ENCODE data around the gene CHD9. TPM values are rescaled to one million over a fixed set of nuclear protein-coding genes. Genes with fewer than 3 reads are reported as not detected.
A peak's percentile ranks its signal among the peaks of the same experiment; 100 is the strongest.
"Not testable (repeated sequence)": the region's sequence is repeated elsewhere in the genome, so short reads cannot be mapped to it uniquely, and the experiment has no call there.

The CHD9 gene
- polyA plus RNA-seq, 3 donors, result 15.8 to 26.1 (median 22.5) TPM

DNA sequence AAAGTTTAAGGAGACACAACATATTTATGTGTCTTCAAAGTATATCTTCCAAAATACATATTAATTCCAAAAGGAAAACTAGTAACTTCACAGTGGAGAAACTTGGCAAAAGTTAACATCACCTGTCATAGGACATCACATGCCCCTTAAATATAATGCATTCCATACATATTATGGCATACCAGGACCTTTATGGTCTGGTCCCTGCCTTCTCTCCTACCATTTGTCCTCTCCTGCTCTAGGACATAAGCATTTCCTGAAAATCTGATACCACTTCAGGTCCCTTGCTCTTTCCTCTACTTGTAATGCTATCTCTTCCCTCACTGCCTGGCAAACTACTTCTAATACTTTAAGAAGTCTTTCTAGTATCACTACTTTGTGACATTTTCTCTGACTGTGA is 211.4 kb downstream of the CHD9 start:
- no peak overlapping the region for H3K27ac ChIP-seq (ENCODE audit: low read depth in 1 of 2, low read length in 2 of 2)
- no peak for DNase-seq
- H3K27me3 Mint-ChIP-seq (ENCODE audit: low read depth in 3 of 3), result no peaks in the 10 kb centered on the region
- peaks cover 65 to 71% of the 10 kb centered on the region in 2 donors for H3K36me3 Mint-ChIP-seq
- H3K9me3 ChIP-seq (replicated peaks in 1 of 2; ENCODE audit: control insufficient read depth in 1 of 2, insufficient read depth in 1 of 2, low read length in 2 of 2), result no peaks in the 10 kb centered on the region
- no peaks in the 10 kb centered on the region for H3K79me2 ChIP-seq (ENCODE audit: insufficient read depth, low read length)
- peak overlapping the region in 1 of 7 donors; percentile 70 for H3K27ac Mint-ChIP-seq
- intact Hi-C loops (cut with micrococcal nuclease), result no loop called here
- H3K9me3 Mint-ChIP-seq, result no peaks in the 10 kb centered on the region
- H3K4me3 ChIP-seq (replicated peaks in 1 of 3; ENCODE audit: low read depth in 2 of 3, low read length in 3 of 3), result no peak overlapping the region
- no peak overlapping the region for H3K4me3 Mint-ChIP-seq
- no peak overlapping the region for H3K4me2 ChIP-seq (replicated peaks; ENCODE audit: extremely low read depth, low read length, poor library complexity, severe bottlenecking)
- H3K4me1 ChIP-seq (ENCODE audit: control insufficient read depth in 1 of 2, insufficient read depth in 2 of 2, low read length in 2 of 2), result no peaks in the 10 kb centered on the region
- peaks cover 78 to 96% of the 10 kb centered on the region in 2 donors for H3K36me3 ChIP-seq (replicated peaks in 1 of 2; ENCODE audit: control insufficient read depth in 1 of 2, insufficient read depth in 2 of 2, low read length in 2 of 2)
- no peaks in the 10 kb centered on the region for H3K4me1 Mint-ChIP-seq
- H3K9ac ChIP-seq (ENCODE audit: insufficient read depth, low read length, poor library complexity, severe bottlenecking), result no peak overlapping the region
- TF ChIP-seq, protein P1, sequence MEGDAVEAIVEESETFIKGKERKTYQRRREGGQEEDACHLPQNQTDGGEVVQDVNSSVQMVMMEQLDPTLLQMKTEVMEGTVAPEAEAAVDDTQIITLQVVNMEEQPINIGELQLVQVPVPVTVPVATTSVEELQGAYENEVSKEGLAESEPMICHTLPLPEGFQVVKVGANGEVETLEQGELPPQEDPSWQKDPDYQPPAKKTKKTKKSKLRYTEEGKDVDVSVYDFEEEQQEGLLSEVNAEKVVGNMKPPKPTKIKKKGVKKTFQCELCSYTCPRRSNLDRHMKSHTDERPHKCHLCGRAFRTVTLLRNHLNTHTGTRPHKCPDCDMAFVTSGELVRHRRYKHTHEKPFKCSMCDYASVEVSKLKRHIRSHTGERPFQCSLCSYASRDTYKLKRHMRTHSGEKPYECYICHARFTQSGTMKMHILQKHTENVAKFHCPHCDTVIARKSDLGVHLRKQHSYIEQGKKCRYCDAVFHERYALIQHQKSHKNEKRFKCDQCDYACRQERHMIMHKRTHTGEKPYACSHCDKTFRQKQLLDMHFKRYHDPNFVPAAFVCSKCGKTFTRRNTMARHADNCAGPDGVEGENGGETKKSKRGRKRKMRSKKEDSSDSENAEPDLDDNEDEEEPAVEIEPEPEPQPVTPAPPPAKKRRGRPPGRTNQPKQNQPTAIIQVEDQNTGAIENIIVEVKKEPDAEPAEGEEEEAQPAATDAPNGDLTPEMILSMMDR (IDR thresholded peaks at IDR 0.05), result no peak
- H4K20me1 ChIP-seq (ENCODE audit: insufficient read depth, low read length), result no peaks in the 10 kb centered on the region
- H3K27me3 ChIP-seq (ENCODE audit: control insufficient read depth in 2 of 2, insufficient read depth in 2 of 2, low read length in 2 of 2), result no peaks in the 10 kb centered on the region
- no peak overlapping the region for H2AFZ ChIP-seq (ENCODE audit: insufficient read depth, low read depth, low read length, poor library complexity, severe bottlenecking)

DNA sequence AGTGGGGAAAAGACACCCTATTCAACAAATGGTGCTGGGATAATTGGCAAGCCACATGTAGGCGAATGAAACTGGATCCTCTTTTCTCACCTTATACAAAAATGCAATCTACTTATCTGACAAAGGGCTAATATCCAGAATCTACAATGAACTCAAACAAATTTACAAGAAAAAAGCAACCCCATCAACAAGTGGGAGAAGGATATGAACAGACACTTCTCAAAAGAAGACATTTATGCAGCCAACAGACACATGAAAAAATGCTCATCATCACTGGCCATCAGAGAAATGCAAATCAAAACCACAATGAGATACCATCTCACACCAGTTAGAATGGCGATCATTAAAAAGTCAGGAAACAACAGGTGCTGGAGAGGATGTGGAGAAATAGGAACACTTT is 223.7 kb downstream of the CHD9 start:
- H3K9me3 ChIP-seq (replicated peaks in 1 of 2; ENCODE audit: control insufficient read depth in 1 of 2, insufficient read depth in 1 of 2, low read length in 2 of 2); DNase-seq; H3K9ac ChIP-seq (ENCODE audit: insufficient read depth, low read length, poor library complexity, severe bottlenecking); H3K27ac ChIP-seq (ENCODE audit: low read depth in 1 of 2, low read length in 2 of 2); H3K4me3 Mint-ChIP-seq; H3K4me1 Mint-ChIP-seq; H3K27me3 Mint-ChIP-seq (ENCODE audit: low read depth in 3 of 3); H3K4me2 ChIP-seq (replicated peaks; ENCODE audit: extremely low read depth, low read length, poor library complexity, severe bottlenecking); H3K36me3 Mint-ChIP-seq; H3K4me3 ChIP-seq (replicated peaks in 1 of 3; ENCODE audit: low read depth in 2 of 3, low read length in 3 of 3); H3K9me3 Mint-ChIP-seq; H3K27ac Mint-ChIP-seq; H3K4me1 ChIP-seq (ENCODE audit: control insufficient read depth in 1 of 2, insufficient read depth in 2 of 2, low read length in 2 of 2); H3K79me2 ChIP-seq (ENCODE audit: insufficient read depth, low read length); H2AFZ ChIP-seq (ENCODE audit: insufficient read depth, low read depth, low read length, poor library complexity, severe bottlenecking); intact Hi-C loops (cut with micrococcal nuclease); H4K20me1 ChIP-seq (ENCODE audit: insufficient read depth, low read length); H3K27me3 ChIP-seq (ENCODE audit: control insufficient read depth in 2 of 2, insufficient read depth in 2 of 2, low read length in 2 of 2): not testable (repeated sequence)
- no CpG with 5 or more reads among the region's 2 CpGs for WGBS (ENCODE audit: insufficient coverage)
- H3K36me3 ChIP-seq (replicated peaks in 1 of 2; ENCODE audit: control insufficient read depth in 1 of 2, insufficient read depth in 2 of 2, low read length in 2 of 2), result peaks cover 61 to 87% of the 10 kb centered on the region in 2 donors
